Sigmoid colon (tissue), 7 donors: Measurements from ENCODE around the gene CTXN3. TPM values are rescaled to one million over a fixed set of nuclear protein-coding genes. Genes with fewer than 3 reads are reported as not detected.
"Not testable (repeated sequence)": the region's sequence is repeated elsewhere in the genome, so short reads cannot be mapped to it uniquely, and the experiment has no call there.

Source experiments
- DNase-seq: peaks from one replicate; pipeline ENCODE4 v3.0.0-alpha.2; 2019
- H3K27ac ChIP-seq, 4 donors: fragments of 200-600 bp; sonication (generic); one replicate each; pipeline ENCODE4 v1.5.1; 2016 to 2019; ENCODE audit warnings: mild to moderate bottlenecking in 1 of 4
- H3K27me3 ChIP-seq, 3 donors: fragments of 200-600 bp; sonication (generic); one replicate each; pipeline ENCODE4 v1.5.1; 2019; ENCODE audit warnings: mild to moderate bottlenecking in 1 of 3
- H3K36me3 ChIP-seq, 4 donors: fragments of 200-600 bp; sonication (generic); one replicate each; pipeline ENCODE4 v1.5.1; 2016 to 2019
- H3K4me1 ChIP-seq, 4 donors: fragments of 200-600 bp; sonication (generic); one replicate each; pipeline ENCODE4 v1.5.1; 2017 to 2019
- H3K4me3 ChIP-seq, 4 donors: fragments of 200-600 bp; sonication (generic); one replicate each; pipeline ENCODE4 v1.5.1; 2017 to 2019; ENCODE audit warnings: mild to moderate bottlenecking in 2 of 4, moderate library complexity in 1 of 4
- H3K9me3 ChIP-seq, 4 donors: fragments of 200-600 bp in 3 of 4; sonication (generic) in 3 of 4; one replicate each; pipeline versions ENCODE4 v1.5.1 to v1.6.1; 2013 to 2019
- CTCF ChIP-seq, 4 experiments: fragments of 450-650 bp in 3 of 4; fragments of 200-600 bp in 1 of 4; IDR thresholded peaks; one replicate each; pipeline ENCODE4 v1.5.1; 2016 to 2019; ENCODE audit warnings: antibody characterized with exemption in 4 of 4, mild to moderate bottlenecking in 3 of 4, moderate library complexity in 2 of 4
- EP300 ChIP-seq, 4 donors: sonication (generic); formaldehyde crosslinking; IDR thresholded peaks; one replicate each; pipeline ENCODE4 v1.6.1; 2017; ENCODE audit warnings: antibody characterized with exemption in 4 of 4
- POLR2A ChIP-seq, 2 donors: fragments of 450-650 bp; IDR thresholded peaks; one replicate each; pipeline ENCODE4 v1.6.1; 2016; ENCODE audit warnings: antibody characterized with exemption in 2 of 2, mild to moderate bottlenecking in 2 of 2, moderate library complexity in 2 of 2
- POLR2AphosphoS5 ChIP-seq, 4 donors: sonication (generic); formaldehyde crosslinking; IDR thresholded peaks; one replicate each; pipeline ENCODE4 v1.6.1; 2017; ENCODE audit warnings: antibody characterized with exemption in 4 of 4
- WGBS, 2 donors: extraction: QIAGEN DNeasy Blood & Tissue Kit; methylation state at CpG; one replicate each; pipeline ENCODE4 v1.1.7; 2013; 5-methylcytosine and 5-hydroxymethylcytosine counted together
- intact Hi-C: fragments of 100-400 bp; cut with DNase I; formaldehyde crosslinking; loops from one replicate; pipeline ENCODE4 v1.15.1; 2023
- polyA plus RNA-seq, 3 donors: library from polyadenylated mRNA; stranded (reverse); fragments of 200-250 nt; gene quantifications; one replicate each; pipeline ENCODE4 v1.2.3, GENCODE V29; 2013
- total RNA-seq, 4 donors: library from RNA; depleted of rRNA; stranded (reverse); fragments of >200 nt; gene quantifications; one replicate each; pipeline ENCODE4 v1.1.0, GENCODE V29; 2016
- donor health status: healthy with polysubstance abuse.
- donor health status: Bipolar disorder and iron deficiency.
- donor health status: healthy.

The CTXN3 gene
- total and polyA plus RNA-seq, 7 donors: not detected

GRCh38 chr5:127667926-127668325, 19.0 kb downstream of the CTXN3 start:
- H3K4me3 ChIP-seq: no peak overlapping the region
- no peaks in the 10 kb centered on the region for H3K9me3 ChIP-seq
- peaks cover 0 to 30% (median 25%) of the 10 kb centered on the region in 4 donors for H3K4me1 ChIP-seq
- no peak for DNase-seq
- H3K27me3 ChIP-seq: no peaks in the 10 kb centered on the region
- 54 to 69% methylated on average over 3 of the region's 3 CpGs for WGBS, 2 donors
- no peaks in the 10 kb centered on the region for H3K36me3 ChIP-seq
- no peak for TF ChIP-seq POLR2AphosphoS5 (IDR thresholded peaks at IDR 0.05)
- TF ChIP-seq CTCF (IDR thresholded peaks at IDR 0.05): no peak
- no peak for TF ChIP-seq POLR2A (IDR thresholded peaks at IDR 0.05)
- no peak for TF ChIP-seq EP300 (IDR thresholded peaks at IDR 0.05)
- intact Hi-C loops: no loop called here
- H3K27ac ChIP-seq: peak overlapping the region; percentile 17 to 72 (median 36)

GRCh38 chr5:127671218-127671617, 22.3 kb downstream of the CTXN3 start:
- Histone ChIP-seq H3K27me3 (no peaks in the 10 kb centered on the region), H3K27ac (peak overlapping the region in 1 of 4 donors; percentile 35), H3K4me3 (no peak overlapping the region), H3K4me1 (peaks cover 0 to 25% (median 17%) of the 10 kb centered on the region in 4 donors), H3K9me3 (no peaks in the 10 kb centered on the region), H3K36me3 (no peaks in the 10 kb centered on the region)
- intact Hi-C loops: no loop called here
- DNase-seq: no peak
- TF ChIP-seq CTCF (IDR thresholded peaks at IDR 0.05) (no peak), POLR2AphosphoS5 (IDR thresholded peaks at IDR 0.05) (no peak), POLR2A (IDR thresholded peaks at IDR 0.05) (no peak), EP300 (IDR thresholded peaks at IDR 0.05) (no peak)
- WGBS, 2 donors: 89 to 91% methylated on average over 6 of the region's 6 CpGs

GRCh38 chr5:127673117-127673800, 24.4 kb downstream of the CTXN3 start:
- H3K9me3 ChIP-seq: no peaks in the 10 kb centered on the region
- H3K27me3 ChIP-seq: no peaks in the 10 kb centered on the region
- H3K4me3 ChIP-seq: no peak overlapping the region
- H3K36me3 ChIP-seq: no peaks in the 10 kb centered on the region
- no peak for DNase-seq
- peak overlapping the region in 1 of 4 donors; percentile 38 for H3K27ac ChIP-seq
- 54 to 66% methylated on average over 2 of the region's 2 CpGs for WGBS, 2 donors
- intact Hi-C loops: no loop called here
- no peak for TF ChIP-seq POLR2AphosphoS5 (IDR thresholded peaks at IDR 0.05)
- TF ChIP-seq POLR2A (IDR thresholded peaks at IDR 0.05): no peak
- no peak for TF ChIP-seq CTCF (IDR thresholded peaks at IDR 0.05)
- peaks cover 0 to 6% (median under 1%) of the 10 kb centered on the region in 4 donors for H3K4me1 ChIP-seq

- H3K36me3 ChIP-seq, H3K27me3 ChIP-seq, H3K4me1 ChIP-seq, H3K27ac ChIP-seq, H3K9me3 ChIP-seq, H3K4me3 ChIP-seq, DNase-seq, intact Hi-C loops: not testable (repeated sequence)
Measured at GRCh38 chr5:127676951-127677350, 28.1 kb downstream of the CTXN3 start.

- whole genome bisulfite sequencing, 2 donors: 77 to 87% methylated on average over 3 of the region's 3 CpGs
Measured at GRCh38 chr5:127679691-127680330, 30.9 kb downstream of the CTXN3 start.

GRCh38 chr5:127680595-127680994, 31.7 kb downstream of the CTXN3 start:
- Histone ChIP-seq H3K4me1 (no peaks in the 10 kb centered on the region), H3K27me3 (no peaks in the 10 kb centered on the region), H3K36me3 (no peaks in the 10 kb centered on the region), H3K4me3 (no peak overlapping the region), H3K9me3 (no peaks in the 10 kb centered on the region), H3K27ac (no peak overlapping the region)
- TF ChIP-seq POLR2AphosphoS5 (IDR thresholded peaks at IDR 0.05) (no peak), EP300 (IDR thresholded peaks at IDR 0.05) (no peak), POLR2A (IDR thresholded peaks at IDR 0.05) (no peak)
- no peak for DNase-seq
- 92 to 96% methylated on average over 1 of the region's 1 CpG for WGBS, 2 donors
- intact Hi-C loops: no loop called here

More at GRCh38 chr5:127679691-127680330, 30.9 kb downstream of the CTXN3 start:
- H3K36me3 ChIP-seq, DNase-seq, H3K27ac ChIP-seq, H3K4me3 ChIP-seq, H3K9me3 ChIP-seq, intact Hi-C loops, H3K27me3 ChIP-seq, H3K4me1 ChIP-seq: not testable (repeated sequence)
